GM12878 (cell line): ENCODE results near the gene ARHGAP15.

Experiments
- GABPA ChIP-seq: IDR thresholded peaks from 2 replicates; pipeline ENCODE4 v1.6.1; 2014; ENCODE audit warnings: antibody characterized with exemption, low read depth, mild to moderate bottlenecking, inconsistent platforms
- PAX8 ChIP-seq: fragments of 450-650 bp; IDR thresholded peaks from 2 replicates; pipeline ENCODE4 v1.6.1; 2017; ENCODE audit warnings: mild to moderate bottlenecking, moderate library complexity
- POLR2AphosphoS2 ChIP-seq: IDR thresholded peaks from 2 replicates; pipeline ENCODE4 v1.6.1; 2011; ENCODE audit warnings: low read depth, mild to moderate bottlenecking, low read length, improper control_type of control experiment, moderate library complexity
- POLR2AphosphoS5 ChIP-seq: IDR thresholded peaks from 2 replicates; pipeline ENCODE4 v1.6.1; 2011; ENCODE audit warnings: mild to moderate bottlenecking, low read length, inconsistent platforms
- SPI1 ChIP-seq: IDR thresholded peaks from 2 replicates; pipeline ENCODE4 v1.6.1; 2011; ENCODE audit warnings: low read depth, mild to moderate bottlenecking, low read length, moderate library complexity, borderline replicate concordance; ENCODE audit not compliant: insufficient read depth
- ZNF24 ChIP-seq: fragments of 450-650 bp; IDR thresholded peaks from 2 replicates; pipeline ENCODE4 v1.6.1; 2017; ENCODE audit warnings: antibody characterized with exemption, mild to moderate bottlenecking
- TF ChIP-seq, protein P1 (sequence below): fragments of 450-650 bp; IDR thresholded peaks from 2 replicates; pipeline ENCODE4 v1.6.1; 2014; ENCODE audit warnings: mild to moderate bottlenecking
- TF ChIP-seq, protein P2 (sequence below), 3 experiments: IDR thresholded peaks in 2 of 3; conservative IDR thresholded peaks in 1 of 3; 2 replicates each; pipeline ENCODE4 v1.5.1; 2011; ENCODE audit warnings: low read depth in 3 of 3, low read length in 3 of 3, mild to moderate bottlenecking in 3 of 3, control low read depth in 2 of 3, moderate library complexity in 2 of 3, inconsistent platforms in 1 of 3, mixed read lengths in 1 of 3; ENCODE audit not compliant: control insufficient read depth in 2 of 3, insufficient read depth in 1 of 3; ENCODE audit errors: extremely low read depth in 1 of 3
- TF ChIP-seq, protein P3 (sequence below): IDR thresholded peaks from 2 replicates; pipeline ENCODE4 v1.6.1; 2012; ENCODE audit warnings: mild to moderate bottlenecking, low read depth, low read length

DNA sequence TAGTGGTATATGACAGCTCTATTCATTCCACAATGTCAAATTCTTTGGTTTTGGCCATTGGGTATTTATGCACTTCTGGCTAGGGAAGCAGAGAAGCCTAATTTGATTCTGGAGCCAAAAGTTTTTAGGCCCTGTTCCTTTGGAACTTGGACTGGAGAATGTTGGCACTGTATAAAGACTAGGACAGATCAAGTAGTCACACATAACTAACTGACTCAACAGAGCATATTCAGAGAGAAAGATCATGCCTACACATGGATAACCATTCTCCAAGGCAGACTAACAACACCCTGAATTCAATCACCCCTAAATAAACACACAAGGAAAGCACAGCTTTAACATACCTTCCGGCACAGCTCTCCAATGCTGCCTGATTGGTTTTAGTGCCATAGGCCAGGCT, 62.9 kb downstream of the ARHGAP15 start:
- TF ChIP-seq ZNF24: no peak
- TF ChIP-seq POLR2AphosphoS5: no peak
- TF ChIP-seq GABPA: no peak
- TF ChIP-seq POLR2AphosphoS2: no peak
- TF ChIP-seq, protein P1, sequence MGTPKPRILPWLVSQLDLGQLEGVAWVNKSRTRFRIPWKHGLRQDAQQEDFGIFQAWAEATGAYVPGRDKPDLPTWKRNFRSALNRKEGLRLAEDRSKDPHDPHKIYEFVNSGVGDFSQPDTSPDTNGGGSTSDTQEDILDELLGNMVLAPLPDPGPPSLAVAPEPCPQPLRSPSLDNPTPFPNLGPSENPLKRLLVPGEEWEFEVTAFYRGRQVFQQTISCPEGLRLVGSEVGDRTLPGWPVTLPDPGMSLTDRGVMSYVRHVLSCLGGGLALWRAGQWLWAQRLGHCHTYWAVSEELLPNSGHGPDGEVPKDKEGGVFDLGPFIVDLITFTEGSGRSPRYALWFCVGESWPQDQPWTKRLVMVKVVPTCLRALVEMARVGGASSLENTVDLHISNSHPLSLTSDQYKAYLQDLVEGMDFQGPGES: no peak
- TF ChIP-seq, protein P2, sequence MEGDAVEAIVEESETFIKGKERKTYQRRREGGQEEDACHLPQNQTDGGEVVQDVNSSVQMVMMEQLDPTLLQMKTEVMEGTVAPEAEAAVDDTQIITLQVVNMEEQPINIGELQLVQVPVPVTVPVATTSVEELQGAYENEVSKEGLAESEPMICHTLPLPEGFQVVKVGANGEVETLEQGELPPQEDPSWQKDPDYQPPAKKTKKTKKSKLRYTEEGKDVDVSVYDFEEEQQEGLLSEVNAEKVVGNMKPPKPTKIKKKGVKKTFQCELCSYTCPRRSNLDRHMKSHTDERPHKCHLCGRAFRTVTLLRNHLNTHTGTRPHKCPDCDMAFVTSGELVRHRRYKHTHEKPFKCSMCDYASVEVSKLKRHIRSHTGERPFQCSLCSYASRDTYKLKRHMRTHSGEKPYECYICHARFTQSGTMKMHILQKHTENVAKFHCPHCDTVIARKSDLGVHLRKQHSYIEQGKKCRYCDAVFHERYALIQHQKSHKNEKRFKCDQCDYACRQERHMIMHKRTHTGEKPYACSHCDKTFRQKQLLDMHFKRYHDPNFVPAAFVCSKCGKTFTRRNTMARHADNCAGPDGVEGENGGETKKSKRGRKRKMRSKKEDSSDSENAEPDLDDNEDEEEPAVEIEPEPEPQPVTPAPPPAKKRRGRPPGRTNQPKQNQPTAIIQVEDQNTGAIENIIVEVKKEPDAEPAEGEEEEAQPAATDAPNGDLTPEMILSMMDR (IDR thresholded peaks at IDR 0.05 in 2 of 3, conservative IDR thresholded peaks at IDR 0.05 in 1 of 3; ENCODE audit: control insufficient read depth in 2 of 3, extremely low read depth in 1 of 3, insufficient read depth in 1 of 3, low read depth in 3 of 3, low read length in 3 of 3): no peak
- TF ChIP-seq, protein P3, sequence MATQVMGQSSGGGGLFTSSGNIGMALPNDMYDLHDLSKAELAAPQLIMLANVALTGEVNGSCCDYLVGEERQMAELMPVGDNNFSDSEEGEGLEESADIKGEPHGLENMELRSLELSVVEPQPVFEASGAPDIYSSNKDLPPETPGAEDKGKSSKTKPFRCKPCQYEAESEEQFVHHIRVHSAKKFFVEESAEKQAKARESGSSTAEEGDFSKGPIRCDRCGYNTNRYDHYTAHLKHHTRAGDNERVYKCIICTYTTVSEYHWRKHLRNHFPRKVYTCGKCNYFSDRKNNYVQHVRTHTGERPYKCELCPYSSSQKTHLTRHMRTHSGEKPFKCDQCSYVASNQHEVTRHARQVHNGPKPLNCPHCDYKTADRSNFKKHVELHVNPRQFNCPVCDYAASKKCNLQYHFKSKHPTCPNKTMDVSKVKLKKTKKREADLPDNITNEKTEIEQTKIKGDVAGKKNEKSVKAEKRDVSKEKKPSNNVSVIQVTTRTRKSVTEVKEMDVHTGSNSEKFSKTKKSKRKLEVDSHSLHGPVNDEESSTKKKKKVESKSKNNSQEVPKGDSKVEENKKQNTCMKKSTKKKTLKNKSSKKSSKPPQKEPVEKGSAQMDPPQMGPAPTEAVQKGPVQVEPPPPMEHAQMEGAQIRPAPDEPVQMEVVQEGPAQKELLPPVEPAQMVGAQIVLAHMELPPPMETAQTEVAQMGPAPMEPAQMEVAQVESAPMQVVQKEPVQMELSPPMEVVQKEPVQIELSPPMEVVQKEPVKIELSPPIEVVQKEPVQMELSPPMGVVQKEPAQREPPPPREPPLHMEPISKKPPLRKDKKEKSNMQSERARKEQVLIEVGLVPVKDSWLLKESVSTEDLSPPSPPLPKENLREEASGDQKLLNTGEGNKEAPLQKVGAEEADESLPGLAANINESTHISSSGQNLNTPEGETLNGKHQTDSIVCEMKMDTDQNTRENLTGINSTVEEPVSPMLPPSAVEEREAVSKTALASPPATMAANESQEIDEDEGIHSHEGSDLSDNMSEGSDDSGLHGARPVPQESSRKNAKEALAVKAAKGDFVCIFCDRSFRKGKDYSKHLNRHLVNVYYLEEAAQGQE: no peak
- TF ChIP-seq SPI1: no peak
- TF ChIP-seq PAX8: no peak
